ENCODE measurements around the gene FGFBP2. TPM values are rescaled to one million over a fixed set of nuclear protein-coding genes. Genes with fewer than 3 reads are reported as not detected.

The FGFBP2 gene
- total RNA-seq (1 to 10 TPM in 3 of 5 donors, under 1 TPM in 1, not detected in 1; 0.58 to 4.9 (median 1.1) TPM), polyA plus RNA-seq (1 to 10 TPM in 1 of 3 donors, under 1 TPM in 2; 0.37 to 6.0 (median 0.63) TPM)
- long read RNA-seq, donor 1, result 0 reads
- long read RNA-seq, donor 2, partial matches to known transcripts, result 0 of 1 reads
- long read RNA-seq, donor 2, other reads (novel, unspliced or antisense), result 0 of 1 reads
- long read RNA-seq, donor 3, result 0 reads
- long read RNA-seq, donor 4, result 0 reads
- long read RNA-seq, donor 5, result 0 reads
- long read RNA-seq, donor 6, result 0 reads
- long read RNA-seq, donor 7, partial matches to known transcripts, result 0 of 1 reads
- long read RNA-seq, donor 7, other reads (novel, unspliced or antisense), result 0 of 1 reads
- long read RNA-seq, donor 8, result 0 reads
- long read RNA-seq, donor 9, result 0 reads
- long read RNA-seq, donor 10, result 0 reads

- peaks cover 0 to 8% (median 4%) of the 10 kb centered on the region in 4 donors for H3K9me3 ChIP-seq
- no peaks in the 10 kb centered on the region for H3K36me3 ChIP-seq
- H3K27me3 ChIP-seq, result no peaks in the 10 kb centered on the region
- intact Hi-C loops (cut with DNase I; ENCODE audit: low total_unique reads), result no loop called here
- H3K4me1 ChIP-seq, result peaks cover 0 to 14% (median 9%) of the 10 kb centered on the region in 4 donors
- TF ChIP-seq CTCF (IDR thresholded peaks at IDR 0.05) (peak in 4 of 7 experiments; percentile 24 to 41 (median 30)), POLR2A (IDR thresholded peaks at IDR 0.05) (no peak), EP300 (IDR thresholded peaks at IDR 0.05) (no peak)
- no peak within 1 kb of the TSS for H3K27ac ChIP-seq
- H3K4me3 ChIP-seq, result no peak within 1 kb of the TSS
- 18 to 37% (median 24%) methylated on average over 9 of the region's 9 CpGs for WGBS, 5 donors
- DNase-seq, result peak; percentile 51 to 84
These were observed at the start of gene FGFBP2 for GRCh38 chr4:15963001-15963451. FGFBP2 (minus strand) TSS chr4:15963175; CDS start chr4:15963129, 46 bp downstream.

- Histone ChIP-seq H3K36me3 (peaks cover 0 to 31% (median 7%) of the 10 kb centered on the region in 4 donors), H3K27ac (no peak overlapping the region), H3K27me3 (peaks cover 0 to 3% (median 0%) of the 10 kb centered on the region in 3 donors), H3K9me3 (no peaks in the 10 kb centered on the region), H3K4me3 (no peak overlapping the region), H3K4me1 (no peaks in the 10 kb centered on the region)
- WGBS, 5 donors, result 83 to 96% (median 89%) methylated on average over 5 to 6 of the region's 6 CpGs
- no peak for DNase-seq
- TF ChIP-seq POLR2A (IDR thresholded peaks at IDR 0.05), result no peak
- no peak for TF ChIP-seq CTCF (IDR thresholded peaks at IDR 0.05)
- TF ChIP-seq EP300 (IDR thresholded peaks at IDR 0.05), result no peak
- TF ChIP-seq POLR2AphosphoS5 (IDR thresholded peaks at IDR 0.05), result no peak
- intact Hi-C loops (cut with DNase I; ENCODE audit: low total_unique reads), result no loop called here
These were observed 48.2 kb upstream of the FGFBP2 start for GRCh38 chr4:16011173-16011572.

GRCh38 chr4:16009153-16009552, 46.2 kb upstream of the FGFBP2 start:
- Histone ChIP-seq H3K4me1 (no peaks in the 10 kb centered on the region), H3K27ac (no peak overlapping the region), H3K27me3 (peaks cover 0 to 7% (median 0%) of the 10 kb centered on the region in 3 donors), H3K9me3 (no peaks in the 10 kb centered on the region), H3K36me3 (peaks cover 0 to 27% (median 7%) of the 10 kb centered on the region in 4 donors), H3K4me3 (no peak overlapping the region)
- intact Hi-C loops (cut with DNase I; ENCODE audit: low total_unique reads), result no loop called here
- no peak for DNase-seq
- 76 to 94% (median 88%) methylated on average over 4 of the region's 4 CpGs for WGBS, 5 donors
- no peak for TF ChIP-seq EP300 (IDR thresholded peaks at IDR 0.05)
- TF ChIP-seq CTCF (IDR thresholded peaks at IDR 0.05), result no peak
- TF ChIP-seq POLR2A (IDR thresholded peaks at IDR 0.05), result no peak
- TF ChIP-seq POLR2AphosphoS5 (IDR thresholded peaks at IDR 0.05), result no peak

- peaks cover 0 to 29% (median 4%) of the 10 kb centered on the region in 4 donors for H3K36me3 ChIP-seq
- no peak overlapping the region for H3K4me3 ChIP-seq
- H3K9me3 ChIP-seq, result no peaks in the 10 kb centered on the region
- H3K4me1 ChIP-seq, result no peaks in the 10 kb centered on the region
- intact Hi-C loops (cut with DNase I; ENCODE audit: low total_unique reads), result no loop called here
- H3K27ac ChIP-seq, result no peak overlapping the region
- DNase-seq, result no peak
- peaks cover 0 to 7% (median 0%) of the 10 kb centered on the region in 3 donors for H3K27me3 ChIP-seq
- no peak for TF ChIP-seq EP300 (IDR thresholded peaks at IDR 0.05)
- WGBS, 5 donors, result 60 to 77% (median 72%) methylated on average over 5 of the region's 5 CpGs
These were observed 44.6 kb upstream of the FGFBP2 start for GRCh38 chr4:16007471-16008095.

Measured in stomach (tissue), 19 donors.